GM18498 (cell line): Measurements from ENCODE around the gene JADE1.
A peak's percentile ranks its signal among the peaks of the same experiment; 100 is the strongest.

Experiments used
- ATAC-seq: cut with Tn5 transposase; IDR thresholded peaks from one replicate; pipeline ENCODE4 v1.9.1; 2021; ENCODE audit warnings: mild to moderate bottlenecking, moderate library complexity; ENCODE audit not compliant: unreplicated experiment

JADE1 gene

GRCh38 chr4:128810331-128810870 lies 901 bp downstream of the JADE1 start:
- no peak for ATAC-seq

GRCh38 chr4:128810871-128811570 lies 1.5 kb downstream of the JADE1 start:
- peak; percentile 49 for ATAC-seq

- ATAC-seq = peak; percentile 62
Observed at GRCh38 chr4:128811571-128812441, 2.3 kb downstream of the JADE1 start.

- no peak for ATAC-seq
Observed at GRCh38 chr4:128812442-128813235, 3.1 kb downstream of the JADE1 start.

- no peak for ATAC-seq
Observed at GRCh38 chr4:128813965-128814364, 4.5 kb downstream of the JADE1 start.

- no peak for ATAC-seq
Observed at GRCh38 chr4:128818442-128818841, 8.9 kb downstream of the JADE1 start.

GRCh38 chr4:128819082-128819742 lies 9.7 kb downstream of the JADE1 start:
- peak; percentile 64 for ATAC-seq

- no peak for ATAC-seq
Observed at GRCh38 chr4:128820671-128821070, 11.2 kb downstream of the JADE1 start.

GRCh38 chr4:128821151-128821550 lies 11.7 kb downstream of the JADE1 start:
- ATAC-seq = no peak

- no peak for ATAC-seq
Observed at GRCh38 chr4:128823025-128823661, 13.6 kb downstream of the JADE1 start.

- ATAC-seq = no peak
Observed at GRCh38 chr4:128825226-128825625, 15.7 kb downstream of the JADE1 start.

- ATAC-seq = no peak
Observed at GRCh38 chr4:128827296-128827695, 17.8 kb downstream of the JADE1 start.

- peak; percentile 26 for ATAC-seq
Observed at GRCh38 chr4:128830906-128831503, 21.5 kb downstream of the JADE1 start.

- peak; percentile 61 for ATAC-seq
Observed at GRCh38 chr4:128831531-128832242, 22.2 kb downstream of the JADE1 start.

- no peak for ATAC-seq
Observed at GRCh38 chr4:128832243-128832625, 22.7 kb downstream of the JADE1 start.

GRCh38 chr4:128835498-128836222 lies 26.2 kb downstream of the JADE1 start:
- ATAC-seq = no peak

GRCh38 chr4:128837198-128837597 lies 27.7 kb downstream of the JADE1 start:
- no peak for ATAC-seq

GRCh38 chr4:128837679-128838078 lies 28.2 kb downstream of the JADE1 start:
- ATAC-seq = no peak
